ENCODE results near the gene SCYL1.
"Not testable (repeated sequence)": the region's sequence is repeated elsewhere in the genome, so short reads cannot be mapped to it uniquely, and the experiment has no call there.

The SCYL1 gene

GRCh38 chr11:65505466-65506289 is 19.2 kb upstream of the SCYL1 start:
- H4K20me1 ChIP-seq (ENCODE audit: insufficient read depth), result peaks cover 46% of the 10 kb centered on the region
- peak overlapping the region; percentile 99 for H3K27ac ChIP-seq
- H3K79me2 ChIP-seq (ENCODE audit: insufficient read depth, low read depth), result peaks cover 67% of the 10 kb centered on the region
- TF ChIP-seq CTCF (conservative IDR thresholded peaks at IDR 0.05; ENCODE audit: low read depth, low read length), result no peak
- no peak overlapping the region for H3K4me3 ChIP-seq (IDR thresholded peaks at IDR 0.05; ENCODE audit: insufficient read depth, low read depth, low read length)
- H3K4me1 ChIP-seq (ENCODE audit: low read depth, poor library complexity, severe bottlenecking), result peaks cover 65% of the 10 kb centered on the region
- peak overlapping the region; percentile 100 for H3K9ac ChIP-seq
- no peaks in the 10 kb centered on the region for H3K27me3 ChIP-seq (ENCODE audit: insufficient read depth, low read depth)
- H3K36me3 ChIP-seq (ENCODE audit: insufficient read depth), result peaks cover 46% of the 10 kb centered on the region
- peak overlapping the region; percentile 94 for H3K4me2 ChIP-seq
- H2AFZ ChIP-seq (ENCODE audit: low read depth), result no peak overlapping the region

DNA sequence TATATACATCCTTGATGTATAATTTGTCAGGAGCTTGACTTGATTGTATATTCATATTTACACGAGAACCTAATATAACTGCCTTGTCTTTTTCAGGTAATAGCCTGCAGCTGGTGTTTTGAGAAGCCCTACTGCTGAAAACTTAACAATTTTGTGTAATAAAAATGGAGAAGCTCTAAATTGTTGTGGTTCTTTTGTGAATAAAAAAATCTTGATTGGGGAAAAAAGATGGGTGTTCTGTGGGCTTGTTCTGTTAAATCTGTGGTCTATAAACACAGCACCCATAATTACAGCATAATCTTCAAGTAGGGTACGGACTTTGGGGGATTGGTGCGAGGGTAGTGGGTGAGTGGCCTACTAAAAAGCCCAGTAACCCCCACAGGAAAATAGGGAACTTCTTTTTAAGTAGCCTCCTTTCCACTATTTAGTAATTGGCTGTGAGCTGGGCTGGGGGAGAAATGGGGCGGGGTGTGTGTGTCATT is 18.6 kb upstream of the SCYL1 start:
- peaks cover 60% of the 10 kb centered on the region for H3K79me2 ChIP-seq (ENCODE audit: insufficient read depth, low read depth)
- peaks cover 70% of the 10 kb centered on the region for H3K4me1 ChIP-seq (ENCODE audit: low read depth, poor library complexity, severe bottlenecking)
- TF ChIP-seq CTCF (conservative IDR thresholded peaks at IDR 0.05; ENCODE audit: low read depth, low read length), result no peak
- H3K4me3 ChIP-seq (IDR thresholded peaks at IDR 0.05; ENCODE audit: insufficient read depth, low read depth, low read length), result no peak overlapping the region
- peak overlapping the region; percentile 100 for H3K9ac ChIP-seq
- no peak overlapping the region for H2AFZ ChIP-seq (ENCODE audit: low read depth)
- H3K4me2 ChIP-seq, result peak overlapping the region; percentile 94
- no peaks in the 10 kb centered on the region for H3K27me3 ChIP-seq (ENCODE audit: insufficient read depth, low read depth)
- peaks cover 39% of the 10 kb centered on the region for H4K20me1 ChIP-seq (ENCODE audit: insufficient read depth)
- peaks cover 39% of the 10 kb centered on the region for H3K36me3 ChIP-seq (ENCODE audit: insufficient read depth)
- peak overlapping the region; percentile 99 for H3K27ac ChIP-seq

DNA sequence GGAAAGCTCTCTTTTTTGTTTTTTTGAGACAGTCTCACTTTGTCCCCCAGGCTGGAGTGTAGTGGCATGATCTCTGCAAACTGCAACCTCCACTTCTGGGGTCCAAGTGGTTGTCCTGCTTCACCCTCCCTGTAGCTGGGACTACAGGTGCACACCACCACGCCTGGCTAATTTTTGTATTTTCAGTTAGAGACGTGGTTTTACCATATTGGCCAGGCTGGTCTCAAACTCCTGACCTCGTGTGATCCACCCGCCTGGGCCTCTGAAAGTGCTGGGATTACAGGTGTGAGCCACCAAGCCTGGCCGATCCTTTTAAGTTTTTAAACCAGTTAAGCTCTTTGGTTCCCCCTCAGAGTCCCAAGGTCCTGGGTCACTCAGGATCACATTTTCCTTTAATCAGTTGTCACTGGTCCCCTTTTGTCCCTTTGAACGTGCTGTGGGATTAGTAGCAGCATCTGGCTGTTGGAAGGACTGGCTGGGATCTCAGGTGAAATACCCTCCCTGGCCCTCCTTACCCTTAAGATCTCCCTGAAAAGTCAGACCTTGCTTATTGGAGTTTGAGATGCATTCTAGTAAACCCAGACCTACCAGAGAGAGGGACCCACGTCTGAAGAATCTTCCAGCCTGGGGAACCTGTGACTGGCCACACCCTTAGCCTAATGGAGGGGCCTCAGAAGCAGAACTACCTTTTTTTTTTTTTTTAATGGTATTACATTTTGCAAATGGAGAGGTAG is 17.9 kb upstream of the SCYL1 start:
- Histone ChIP-seq H3K9ac (peak overlapping the region; percentile 100), H3K36me3 (ENCODE audit: insufficient read depth) (peaks cover 33% of the 10 kb centered on the region), H2AFZ (ENCODE audit: low read depth) (no peak overlapping the region), H4K20me1 (ENCODE audit: insufficient read depth) (peaks cover 33% of the 10 kb centered on the region), H3K4me3 (IDR thresholded peaks at IDR 0.05; ENCODE audit: insufficient read depth, low read depth, low read length) (no peak overlapping the region), H3K4me2 (peak overlapping the region; percentile 94; the same call in 1 of the 2 replicates), H3K27me3 (ENCODE audit: insufficient read depth, low read depth) (no peaks in the 10 kb centered on the region), H3K27ac (peak overlapping the region; percentile 99), H3K79me2 (ENCODE audit: insufficient read depth, low read depth) (peaks cover 54% of the 10 kb centered on the region), H3K4me1 (ENCODE audit: low read depth, poor library complexity, severe bottlenecking) (peaks cover 71% of the 10 kb centered on the region)
- TF ChIP-seq CTCF (conservative IDR thresholded peaks at IDR 0.05; ENCODE audit: low read depth, low read length), result no peak; the same call in 1 of the 2 replicates

- H3K27ac ChIP-seq; H3K27me3 ChIP-seq (ENCODE audit: insufficient read depth, low read depth); H3K4me2 ChIP-seq: not testable (repeated sequence)
Observed at GRCh38 chr11:65512311-65512710, 12.6 kb upstream of the SCYL1 start.

More at GRCh38 chr11:65512311-65512710, 12.6 kb upstream of the SCYL1 start:
- H2AFZ ChIP-seq (ENCODE audit: low read depth); H3K4me3 ChIP-seq (IDR thresholded peaks at IDR 0.05; ENCODE audit: insufficient read depth, low read depth, low read length); H4K20me1 ChIP-seq (ENCODE audit: insufficient read depth); H3K9ac ChIP-seq; H3K36me3 ChIP-seq (ENCODE audit: insufficient read depth); H3K79me2 ChIP-seq (ENCODE audit: insufficient read depth, low read depth): not testable (repeated sequence)
- peaks cover 29% of the 10 kb centered on the region for H3K4me1 ChIP-seq (ENCODE audit: low read depth, poor library complexity, severe bottlenecking)
